Measurements from ENCODE around the gene MKI67. TPM values are rescaled to one million over a fixed set of nuclear protein-coding genes. Genes with fewer than 3 reads are reported as not detected.

The MKI67 gene
- total and polyA plus RNA-seq, 9 of the 15 experiments (the other 6 are each of a cell fraction or from before 2014, with no cell fraction given): 11.8 to 86.5 (median 36.0) TPM

DNA sequence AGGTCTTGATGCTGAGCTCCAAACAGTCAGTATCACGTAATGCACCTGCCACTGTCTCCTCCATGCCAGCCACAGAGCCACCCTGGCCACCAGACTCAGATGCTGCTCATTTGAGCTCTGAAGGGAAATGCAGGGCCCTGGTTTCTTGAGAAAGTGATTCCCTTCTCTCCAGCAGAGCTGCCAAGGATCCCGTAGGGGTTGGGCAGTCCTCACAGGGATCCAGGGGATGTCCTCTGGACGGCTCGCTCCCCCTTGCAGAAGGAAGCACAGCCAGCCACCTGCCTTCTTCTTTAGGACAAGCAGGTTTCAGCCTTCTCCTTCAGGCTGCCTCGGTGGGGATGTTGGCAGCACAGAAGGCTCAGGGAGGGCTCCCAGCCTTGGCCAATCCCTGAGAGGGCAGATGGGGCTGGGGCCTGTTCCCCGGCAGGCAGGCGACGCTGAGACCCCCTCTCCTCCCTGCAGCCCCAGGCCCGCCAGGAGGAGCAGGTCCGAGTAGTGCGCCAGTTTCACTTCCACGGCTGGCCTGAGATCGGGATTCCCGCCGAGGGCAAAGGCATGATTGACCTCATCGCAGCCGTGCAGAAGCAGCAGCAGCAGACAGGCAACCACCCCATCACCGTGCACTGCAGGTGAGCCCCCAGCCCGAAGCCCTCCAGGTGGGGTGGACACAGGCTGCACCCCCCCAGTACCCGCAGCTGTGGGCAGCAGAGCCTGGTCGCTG lies 48.9 kb downstream of the MKI67 start (continued):
- TF ChIP-seq SIN3B (IDR thresholded peaks at IDR 0.05; ENCODE audit: low read depth) (no peak), KAT7 (CRISPR knock-in tag; IDR thresholded peaks at IDR 0.05; ENCODE audit: borderline replicate concordance) (no peak), POLR2B (IDR thresholded peaks at IDR 0.05; ENCODE audit: low read depth, partially characterized antibody) (no peak)
- TF ChIP-seq, protein P1, sequence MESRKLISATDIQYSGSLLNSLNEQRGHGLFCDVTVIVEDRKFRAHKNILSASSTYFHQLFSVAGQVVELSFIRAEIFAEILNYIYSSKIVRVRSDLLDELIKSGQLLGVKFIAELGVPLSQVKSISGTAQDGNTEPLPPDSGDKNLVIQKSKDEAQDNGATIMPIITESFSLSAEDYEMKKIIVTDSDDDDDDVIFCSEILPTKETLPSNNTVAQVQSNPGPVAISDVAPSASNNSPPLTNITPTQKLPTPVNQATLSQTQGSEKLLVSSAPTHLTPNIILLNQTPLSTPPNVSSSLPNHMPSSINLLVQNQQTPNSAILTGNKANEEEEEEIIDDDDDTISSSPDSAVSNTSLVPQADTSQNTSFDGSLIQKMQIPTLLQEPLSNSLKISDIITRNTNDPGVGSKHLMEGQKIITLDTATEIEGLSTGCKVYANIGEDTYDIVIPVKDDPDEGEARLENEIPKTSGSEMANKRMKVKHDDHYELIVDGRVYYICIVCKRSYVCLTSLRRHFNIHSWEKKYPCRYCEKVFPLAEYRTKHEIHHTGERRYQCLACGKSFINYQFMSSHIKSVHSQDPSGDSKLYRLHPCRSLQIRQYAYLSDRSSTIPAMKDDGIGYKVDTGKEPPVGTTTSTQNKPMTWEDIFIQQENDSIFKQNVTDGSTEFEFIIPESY (CRISPR knock-in tag; IDR thresholded peaks at IDR 0.05): no peak

DNA sequence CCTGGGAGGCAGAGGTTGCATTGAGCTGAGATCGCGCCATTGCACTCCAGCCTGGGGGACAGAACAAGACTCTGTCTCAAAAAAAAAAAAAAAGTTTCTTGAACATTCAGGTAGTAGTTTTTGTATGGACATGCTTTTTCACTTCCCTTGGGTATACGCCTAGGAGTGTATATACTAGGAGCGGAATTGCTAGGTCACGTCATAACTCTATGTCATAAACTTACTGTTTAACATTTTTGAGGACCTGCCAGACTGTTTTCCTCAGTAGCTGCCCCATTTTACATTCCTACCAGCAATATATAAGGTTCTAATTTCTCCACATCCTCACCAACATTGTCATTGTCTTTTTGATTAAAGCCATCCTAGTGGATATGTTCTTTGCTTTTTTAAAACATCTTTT lies 51.6 kb downstream of the MKI67 start:
- peaks cover 0 to 4% of the 10 kb centered on the region in 2 experiments; a peak in 2 of 5 replicates for H3K4me1 ChIP-seq (replicated peaks in 1 of 2; ENCODE audit: control insufficient read depth in 2 of 2, insufficient read depth in 2 of 2, low read length in 2 of 2)
- 0 out of 2 replicates have a peak, but pooled peaks cover 5% of the 10 kb centered on the region for H4K20me1 ChIP-seq (replicated peaks; ENCODE audit: control insufficient read depth, insufficient read depth, low read length)
- WGBS (ENCODE audit: insufficient coverage, low coverage, missing lambda C conversion rate): 0% methylated on average over 5 of the region's 5 CpGs
- in situ Hi-C loops (cut with MboI): no loop called here
- DNase-seq (ENCODE audit: extremely low read depth in 1 of 4, low spot score in 3 of 4) (no peak), ATAC-seq (no peak), FAIRE-seq (no peak)
- no peak overlapping the region for H3K4me2 ChIP-seq (ENCODE audit: insufficient read depth, low read length)
- no peak overlapping the region for H3K9ac ChIP-seq (ENCODE audit: insufficient read depth in 1 of 2, low read depth in 2 of 2, low read length in 2 of 2)
- H3K27me3 ChIP-seq (ENCODE audit: control insufficient read depth in 2 of 2, insufficient read depth in 2 of 2, low read length in 2 of 2): peaks cover 3 to 48% of the 10 kb centered on the region in 2 experiments; a peak in 4 of 5 replicates
- H3K4me3 ChIP-seq: no peak overlapping the region
- ChIA-PET CTCF (ENCODE audit: low intra/inter-chr PET ratio) (no interaction called here), POLR2A (no interaction called here)
- no peak overlapping the region for H2AFZ ChIP-seq (ENCODE audit: low read depth, low read length)
- H3K9me3 ChIP-seq (replicated peaks; ENCODE audit: control insufficient read depth, insufficient read depth, low read depth, low read length): no peaks in the 10 kb centered on the region
- no peaks in the 10 kb centered on the region for H3K9me1 ChIP-seq (ENCODE audit: control insufficient read depth, insufficient read depth, low read length)
- intact Hi-C loops (cut with micrococcal nuclease): no loop called here
- no peaks in the 10 kb centered on the region for H3K36me3 ChIP-seq (ENCODE audit: control insufficient read depth, insufficient read depth, low read length)
- no peaks in the 10 kb centered on the region for H3K79me2 ChIP-seq (ENCODE audit: control insufficient read depth, insufficient read depth, low read length)
- no TSS peak for BruUV-seq (replicated peaks)
- H3K27ac ChIP-seq (ENCODE audit: extremely low read depth, low read depth, low read length): no peak overlapping the region
- TF ChIP-seq TRIM28 (IDR thresholded peaks at IDR 0.05) (no peak), DIDO1 (tag; IDR thresholded peaks at IDR 0.05; ENCODE audit: low read depth) (no peak), PHF8 (IDR thresholded peaks at IDR 0.05; ENCODE audit: borderline replicate concordance, low read length) (no peak), RCOR1 (IDR thresholded peaks at IDR 0.05; ENCODE audit: borderline replicate concordance in 1 of 2, low read depth in 2 of 2, low read length in 2 of 2) (no peak), KDM4B (IDR thresholded peaks at IDR 0.05; ENCODE audit: borderline replicate concordance in 2 of 2, low read depth in 1 of 2) (no peak), SP2 (IDR thresholded peaks at IDR 0.05; ENCODE audit: extremely low read depth, low read depth, low read length, poor library complexity, severe bottlenecking) (no peak), SUPT5H (IDR thresholded peaks at IDR 0.05) (no peak)
- TF ChIP-seq, protein P2, sequence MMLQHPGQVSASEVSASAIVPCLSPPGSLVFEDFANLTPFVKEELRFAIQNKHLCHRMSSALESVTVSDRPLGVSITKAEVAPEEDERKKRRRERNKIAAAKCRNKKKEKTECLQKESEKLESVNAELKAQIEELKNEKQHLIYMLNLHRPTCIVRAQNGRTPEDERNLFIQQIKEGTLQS (IDR thresholded peaks at IDR 0.05): no peak
- TF ChIP-seq, protein P2 (CRISPR knock-in tag; conservative IDR thresholded peaks at IDR 0.05): no peak
- TF ChIP-seq, protein P3, sequence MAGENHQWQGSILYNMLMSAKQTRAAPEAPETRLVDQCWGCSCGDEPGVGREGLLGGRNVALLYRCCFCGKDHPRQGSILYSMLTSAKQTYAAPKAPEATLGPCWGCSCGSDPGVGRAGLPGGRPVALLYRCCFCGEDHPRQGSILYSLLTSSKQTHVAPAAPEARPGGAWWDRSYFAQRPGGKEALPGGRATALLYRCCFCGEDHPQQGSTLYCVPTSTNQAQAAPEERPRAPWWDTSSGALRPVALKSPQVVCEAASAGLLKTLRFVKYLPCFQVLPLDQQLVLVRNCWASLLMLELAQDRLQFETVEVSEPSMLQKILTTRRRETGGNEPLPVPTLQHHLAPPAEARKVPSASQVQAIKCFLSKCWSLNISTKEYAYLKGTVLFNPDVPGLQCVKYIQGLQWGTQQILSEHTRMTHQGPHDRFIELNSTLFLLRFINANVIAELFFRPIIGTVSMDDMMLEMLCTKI (IDR thresholded peaks at IDR 0.05; ENCODE audit: partially characterized antibody): no peak

All from K562 (cell line).